ENCODE measurements around the gene PTGR3.
A peak's percentile ranks its signal among the peaks of the same experiment; 100 is the strongest.

DNA sequence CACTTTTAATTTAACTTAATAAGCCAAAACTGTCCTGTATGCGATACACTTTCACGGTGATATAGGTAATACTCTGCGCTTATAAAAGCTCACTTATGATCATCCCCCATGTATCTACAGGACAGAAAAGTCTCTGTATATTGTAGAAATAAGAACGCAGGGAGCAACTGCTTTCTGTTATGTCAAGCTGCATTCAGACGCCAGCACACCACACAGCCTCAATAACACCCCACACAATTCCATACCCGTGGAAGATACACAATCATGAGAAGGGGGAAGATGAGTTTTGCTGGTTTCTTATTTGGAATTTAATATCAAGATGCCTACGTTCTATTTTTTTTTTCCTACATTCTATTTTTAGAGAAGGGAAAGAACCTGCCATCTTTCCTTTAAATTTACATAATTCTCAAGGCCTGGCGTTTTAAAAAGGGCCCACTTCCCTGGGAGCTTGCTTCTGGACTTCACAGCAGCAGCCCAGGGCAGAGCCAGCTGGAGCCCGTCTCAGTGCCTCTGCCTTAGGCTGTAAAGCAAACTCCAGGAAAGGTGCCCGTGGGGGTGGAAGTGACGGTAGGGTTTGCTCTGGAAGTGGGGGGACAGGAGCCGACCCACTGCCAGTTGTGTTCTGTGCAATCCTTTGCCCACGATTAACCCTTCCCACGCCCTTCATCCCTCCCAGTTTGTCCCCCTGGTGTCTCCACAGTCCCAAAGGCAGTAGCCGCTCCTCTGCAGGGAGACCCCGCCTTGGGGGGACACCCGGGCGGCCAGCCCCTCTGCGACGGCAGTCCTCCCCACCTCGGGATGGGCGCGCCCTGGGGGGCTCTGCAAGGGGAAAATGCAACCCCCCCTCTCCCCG is 5.3 kb downstream of the PTGR3 start:
- TF ChIP-seq, protein P1, sequence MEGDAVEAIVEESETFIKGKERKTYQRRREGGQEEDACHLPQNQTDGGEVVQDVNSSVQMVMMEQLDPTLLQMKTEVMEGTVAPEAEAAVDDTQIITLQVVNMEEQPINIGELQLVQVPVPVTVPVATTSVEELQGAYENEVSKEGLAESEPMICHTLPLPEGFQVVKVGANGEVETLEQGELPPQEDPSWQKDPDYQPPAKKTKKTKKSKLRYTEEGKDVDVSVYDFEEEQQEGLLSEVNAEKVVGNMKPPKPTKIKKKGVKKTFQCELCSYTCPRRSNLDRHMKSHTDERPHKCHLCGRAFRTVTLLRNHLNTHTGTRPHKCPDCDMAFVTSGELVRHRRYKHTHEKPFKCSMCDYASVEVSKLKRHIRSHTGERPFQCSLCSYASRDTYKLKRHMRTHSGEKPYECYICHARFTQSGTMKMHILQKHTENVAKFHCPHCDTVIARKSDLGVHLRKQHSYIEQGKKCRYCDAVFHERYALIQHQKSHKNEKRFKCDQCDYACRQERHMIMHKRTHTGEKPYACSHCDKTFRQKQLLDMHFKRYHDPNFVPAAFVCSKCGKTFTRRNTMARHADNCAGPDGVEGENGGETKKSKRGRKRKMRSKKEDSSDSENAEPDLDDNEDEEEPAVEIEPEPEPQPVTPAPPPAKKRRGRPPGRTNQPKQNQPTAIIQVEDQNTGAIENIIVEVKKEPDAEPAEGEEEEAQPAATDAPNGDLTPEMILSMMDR (IDR thresholded peaks at IDR 0.05; ENCODE audit: control extremely low read depth in 1 of 3, insufficient read depth in 1 of 3, low read depth in 1 of 3, low read length in 3 of 3) = no peak
- TF ChIP-seq TAF1 (IDR thresholded peaks at IDR 0.05; ENCODE audit: low read depth, low read length) (no peak), YY1 (IDR thresholded peaks at IDR 0.05; ENCODE audit: low read depth, low read length) (no peak), SRF (IDR thresholded peaks at IDR 0.05; ENCODE audit: low read depth, low read length) (no peak), ASH2L (IDR thresholded peaks at IDR 0.05; ENCODE audit: low read length) (no peak), TCF12 (IDR thresholded peaks at IDR 0.05; ENCODE audit: low read depth, low read length) (no peak), EZH2 (IDR thresholded peaks at IDR 0.05; ENCODE audit: low read depth, low read length, severe bottlenecking) (peak; percentile 1), SIN3A (conservative IDR thresholded peaks at IDR 0.05 in 1 of 2, IDR thresholded peaks at IDR 0.05 in 1 of 2; ENCODE audit: low read depth in 1 of 2, low read length in 2 of 2) (no peak), FOSL1 (IDR thresholded peaks at IDR 0.05; ENCODE audit: insufficient read depth, low read depth, low read length) (no peak), RFX5 (IDR thresholded peaks at IDR 0.05; ENCODE audit: borderline replicate concordance, low read depth, low read length) (no peak)
- TF ChIP-seq, protein P2, sequence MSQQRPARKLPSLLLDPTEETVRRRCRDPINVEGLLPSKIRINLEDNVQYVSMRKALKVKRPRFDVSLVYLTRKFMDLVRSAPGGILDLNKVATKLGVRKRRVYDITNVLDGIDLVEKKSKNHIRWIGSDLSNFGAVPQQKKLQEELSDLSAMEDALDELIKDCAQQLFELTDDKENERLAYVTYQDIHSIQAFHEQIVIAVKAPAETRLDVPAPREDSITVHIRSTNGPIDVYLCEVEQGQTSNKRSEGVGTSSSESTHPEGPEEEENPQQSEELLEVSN (IDR thresholded peaks at IDR 0.05) = no peak

Data from H1 (cell line).